VCaP (cell line): Measurements from ENCODE around the gene MMAB.

Experiments used
- H3K27ac ChIP-seq: fragments of 450-650 bp; 2 replicates; pipeline ENCODE4 v1.5.1; 2017
- TF ChIP-seq, protein P1 (sequence below): fragments of 450-650 bp; conservative IDR thresholded peaks from 2 replicates; pipeline ENCODE4 v1.5.1; 2017; ENCODE audit warnings: mild to moderate bottlenecking, moderate library complexity

Gene MMAB

GRCh38 chr12:109537136-109537535 is 36.2 kb downstream of the MMAB start:
- H3K27ac ChIP-seq: no peak overlapping the region

GRCh38 chr12:109535863-109536250 is 37.4 kb downstream of the MMAB start:
- TF ChIP-seq, protein P1, sequence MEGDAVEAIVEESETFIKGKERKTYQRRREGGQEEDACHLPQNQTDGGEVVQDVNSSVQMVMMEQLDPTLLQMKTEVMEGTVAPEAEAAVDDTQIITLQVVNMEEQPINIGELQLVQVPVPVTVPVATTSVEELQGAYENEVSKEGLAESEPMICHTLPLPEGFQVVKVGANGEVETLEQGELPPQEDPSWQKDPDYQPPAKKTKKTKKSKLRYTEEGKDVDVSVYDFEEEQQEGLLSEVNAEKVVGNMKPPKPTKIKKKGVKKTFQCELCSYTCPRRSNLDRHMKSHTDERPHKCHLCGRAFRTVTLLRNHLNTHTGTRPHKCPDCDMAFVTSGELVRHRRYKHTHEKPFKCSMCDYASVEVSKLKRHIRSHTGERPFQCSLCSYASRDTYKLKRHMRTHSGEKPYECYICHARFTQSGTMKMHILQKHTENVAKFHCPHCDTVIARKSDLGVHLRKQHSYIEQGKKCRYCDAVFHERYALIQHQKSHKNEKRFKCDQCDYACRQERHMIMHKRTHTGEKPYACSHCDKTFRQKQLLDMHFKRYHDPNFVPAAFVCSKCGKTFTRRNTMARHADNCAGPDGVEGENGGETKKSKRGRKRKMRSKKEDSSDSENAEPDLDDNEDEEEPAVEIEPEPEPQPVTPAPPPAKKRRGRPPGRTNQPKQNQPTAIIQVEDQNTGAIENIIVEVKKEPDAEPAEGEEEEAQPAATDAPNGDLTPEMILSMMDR: no peak

More at GRCh38 chr12:109537136-109537535, 36.2 kb downstream of the MMAB start:
- TF ChIP-seq, protein P1: no peak

DNA sequence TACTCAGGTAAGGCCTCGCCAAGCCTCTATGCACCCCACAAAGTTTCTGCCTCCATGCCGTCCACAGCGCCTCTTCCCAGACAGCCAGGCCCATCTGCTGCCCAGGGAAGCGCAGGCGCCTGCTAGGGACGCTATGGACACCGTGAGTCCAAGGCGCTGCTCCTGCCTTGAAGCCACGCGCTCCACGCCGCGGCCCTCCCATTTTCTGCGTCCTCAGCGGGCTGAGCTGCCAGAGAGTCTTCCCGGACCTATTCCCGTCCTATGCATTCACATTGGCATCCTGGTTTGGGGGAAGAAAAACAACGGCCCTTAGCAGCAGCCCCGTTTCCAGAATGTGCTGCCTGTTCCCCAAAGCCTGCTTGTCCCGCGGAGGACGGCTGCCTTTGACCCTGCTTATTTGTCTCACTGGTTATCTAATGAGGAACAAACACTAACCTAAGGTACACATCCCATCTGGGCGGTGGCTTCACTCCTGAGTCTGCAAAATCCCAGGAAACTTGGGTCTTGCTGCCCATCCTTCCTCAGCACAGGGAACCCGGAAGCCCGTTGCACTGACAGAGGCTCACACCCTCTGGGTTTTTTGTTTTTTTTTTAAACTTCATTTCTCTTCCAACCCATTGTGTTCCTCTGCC is 38.0 kb downstream of the MMAB start:
- H3K27ac ChIP-seq: no peak overlapping the region
- TF ChIP-seq, protein P1: no peak

More at GRCh38 chr12:109535863-109536250, 37.4 kb downstream of the MMAB start:
- no peak overlapping the region for H3K27ac ChIP-seq

- TF ChIP-seq, protein P1: no peak
- H3K27ac ChIP-seq: no peak overlapping the region
Observed at GRCh38 chr12:109534456-109534855, 38.8 kb downstream of the MMAB start.

DNA sequence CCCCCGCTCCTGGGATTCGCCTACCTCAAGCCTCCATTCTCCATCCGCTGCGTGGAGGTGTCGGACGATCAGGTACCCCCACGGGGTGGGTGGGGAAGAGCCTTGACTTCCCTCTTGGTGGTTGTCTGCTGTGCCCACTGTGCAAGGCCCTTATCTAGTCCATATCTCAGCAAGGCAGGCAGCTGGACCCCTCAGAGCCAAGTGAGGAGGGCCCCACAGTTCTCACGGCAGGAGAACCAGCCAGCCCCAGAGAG is 39.9 kb downstream of the MMAB start:
- H3K27ac ChIP-seq: no peak overlapping the region

GRCh38 chr12:109532721-109533486 is 40.4 kb downstream of the MMAB start:
- H3K27ac ChIP-seq: no peak overlapping the region
- TF ChIP-seq, protein P1: no peak

More for the DNA sequence above, 39.9 kb downstream of the MMAB start:
- TF ChIP-seq, protein P1: no peak

DNA sequence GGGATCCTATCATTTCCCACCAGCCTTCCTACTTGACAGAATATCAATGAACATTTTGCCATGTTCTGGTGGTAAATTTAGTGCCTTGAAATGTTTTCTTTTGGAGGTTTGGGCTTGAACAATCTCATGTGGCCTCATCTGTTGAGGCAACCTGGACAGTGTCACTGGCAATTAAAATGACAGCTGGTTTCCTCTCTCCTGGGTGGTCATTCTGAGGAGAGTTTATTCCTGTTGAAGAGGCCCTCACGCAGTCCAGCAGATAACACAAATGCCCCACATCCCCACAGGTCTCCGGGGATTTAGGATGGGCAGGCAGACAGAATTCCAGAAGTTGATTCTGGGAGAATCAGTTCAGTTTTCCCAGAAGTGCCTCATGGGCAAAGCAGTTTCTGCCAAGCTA is 41.9 kb downstream of the MMAB start:
- H3K27ac ChIP-seq: no peak overlapping the region
- TF ChIP-seq, protein P1: no peak
